NCI-H1092 (cell line): ENCODE results near the gene NR2C2.

Experiments
- DNase-seq: peaks from one replicate; lab custom pipeline; 2025; lab: John Stamatoyannopoulos, UW

The NR2C2 gene

DNA sequence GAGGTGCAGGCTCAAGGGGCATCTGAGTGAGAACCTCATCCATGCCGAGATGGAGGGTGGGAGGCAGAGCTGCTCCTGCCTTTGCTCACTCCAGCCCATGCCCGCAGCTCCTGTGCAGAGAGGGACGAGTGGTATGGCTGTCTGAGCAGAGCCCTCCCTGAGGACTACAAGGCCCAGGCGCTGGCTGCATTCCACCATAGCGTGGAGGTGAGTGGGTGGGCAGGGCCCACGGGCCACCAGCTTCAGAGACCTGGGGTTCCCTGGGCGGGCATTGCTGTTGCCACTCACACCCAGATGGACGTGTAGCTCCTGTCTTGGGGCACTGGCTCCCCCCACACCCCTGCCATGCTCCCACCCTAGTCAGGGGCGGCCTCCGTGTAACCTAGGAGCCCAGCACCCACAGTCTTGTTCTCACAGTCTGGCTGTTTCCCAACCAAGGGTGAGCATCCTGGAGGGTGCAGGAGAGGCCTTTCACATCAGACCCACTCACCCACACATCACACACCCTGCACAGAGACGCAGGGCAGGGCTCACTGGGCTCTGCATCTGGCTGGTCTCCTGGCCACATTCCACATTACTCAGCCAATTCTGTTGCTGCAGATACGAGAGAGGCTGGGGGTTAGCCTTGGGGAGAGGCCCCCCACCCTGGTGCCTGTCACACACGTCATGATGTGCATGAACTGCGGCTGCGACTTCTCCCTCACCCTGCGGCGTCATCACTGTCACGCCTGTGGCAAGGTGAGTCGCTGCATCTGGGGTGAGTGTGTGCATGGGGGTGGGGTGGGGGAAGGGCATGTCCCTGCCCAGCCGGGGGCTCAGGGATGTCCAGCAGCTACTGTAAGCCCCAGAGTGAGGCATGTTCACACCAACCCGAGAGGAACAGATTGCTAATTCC lies 25.3 kb upstream of the NR2C2 start:
- DNase-seq: no peak

- DNase-seq: no peak
Measured at GRCh38 chr3:14922863-14923262, 24.5 kb upstream of the NR2C2 start.

DNA sequence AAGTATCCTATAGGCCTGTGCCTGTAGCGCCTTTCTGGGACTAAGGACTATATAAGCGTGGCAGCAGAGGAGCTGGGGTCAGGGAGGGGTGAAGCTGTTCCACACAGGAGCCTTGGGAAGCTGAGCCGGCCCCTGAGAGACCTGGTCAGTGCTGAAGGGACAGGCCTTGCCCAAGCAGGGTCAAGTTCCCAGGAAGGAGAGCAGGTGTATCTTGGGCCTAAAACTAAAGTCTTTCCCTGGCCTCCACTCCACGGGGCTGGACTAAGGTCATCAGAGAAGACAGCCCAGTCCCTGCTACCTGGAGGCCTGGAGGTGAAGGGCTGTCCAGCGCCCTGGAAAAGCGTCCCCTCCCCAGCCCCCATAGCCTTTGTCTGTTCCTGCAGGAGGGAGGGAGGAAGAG lies 23.9 kb upstream of the NR2C2 start:
- no peak for DNase-seq

- DNase-seq: peak; percentile 27
Measured at GRCh38 chr3:14925729-14926591, 21.4 kb upstream of the NR2C2 start.

DNA sequence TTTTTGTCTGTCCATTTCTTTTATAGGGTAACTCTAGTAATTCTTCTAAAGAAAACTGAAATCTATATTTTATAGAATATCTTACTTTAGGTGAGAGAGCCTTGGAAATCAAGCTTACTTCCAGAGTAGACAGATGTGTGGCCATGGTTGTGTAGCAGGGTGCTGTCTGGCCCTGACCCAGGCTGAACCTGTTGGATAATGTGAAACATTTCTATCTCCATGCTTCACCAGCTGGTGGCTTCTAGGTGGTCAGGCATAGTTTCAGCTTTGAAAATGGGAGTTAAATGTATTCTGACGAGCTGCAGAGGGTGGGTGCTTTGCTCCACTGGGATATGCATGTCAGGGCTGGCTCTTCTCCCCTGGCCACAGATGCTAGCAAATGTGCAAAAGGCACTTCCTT lies 20.8 kb upstream of the NR2C2 start:
- DNase-seq: no peak

DNA sequence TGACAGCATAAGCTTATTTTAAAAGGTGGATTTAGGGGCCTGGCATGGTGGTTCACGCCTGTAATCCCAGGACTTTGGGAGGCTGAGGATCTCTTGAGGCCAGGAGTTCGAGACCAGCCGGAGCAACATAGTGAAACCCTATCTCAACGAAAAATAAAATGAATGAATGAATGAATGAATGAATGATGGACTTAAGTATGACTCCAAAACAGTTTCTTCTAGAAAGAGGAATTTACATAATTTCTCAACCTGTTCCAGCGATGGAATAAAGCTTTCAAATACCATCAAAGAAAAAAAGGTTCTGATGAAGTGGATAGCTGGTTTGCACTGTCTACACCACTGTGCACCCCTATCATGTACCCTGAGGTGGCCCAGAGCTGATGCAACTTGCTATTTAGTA lies 20.1 kb upstream of the NR2C2 start:
- no peak for DNase-seq

DNA sequence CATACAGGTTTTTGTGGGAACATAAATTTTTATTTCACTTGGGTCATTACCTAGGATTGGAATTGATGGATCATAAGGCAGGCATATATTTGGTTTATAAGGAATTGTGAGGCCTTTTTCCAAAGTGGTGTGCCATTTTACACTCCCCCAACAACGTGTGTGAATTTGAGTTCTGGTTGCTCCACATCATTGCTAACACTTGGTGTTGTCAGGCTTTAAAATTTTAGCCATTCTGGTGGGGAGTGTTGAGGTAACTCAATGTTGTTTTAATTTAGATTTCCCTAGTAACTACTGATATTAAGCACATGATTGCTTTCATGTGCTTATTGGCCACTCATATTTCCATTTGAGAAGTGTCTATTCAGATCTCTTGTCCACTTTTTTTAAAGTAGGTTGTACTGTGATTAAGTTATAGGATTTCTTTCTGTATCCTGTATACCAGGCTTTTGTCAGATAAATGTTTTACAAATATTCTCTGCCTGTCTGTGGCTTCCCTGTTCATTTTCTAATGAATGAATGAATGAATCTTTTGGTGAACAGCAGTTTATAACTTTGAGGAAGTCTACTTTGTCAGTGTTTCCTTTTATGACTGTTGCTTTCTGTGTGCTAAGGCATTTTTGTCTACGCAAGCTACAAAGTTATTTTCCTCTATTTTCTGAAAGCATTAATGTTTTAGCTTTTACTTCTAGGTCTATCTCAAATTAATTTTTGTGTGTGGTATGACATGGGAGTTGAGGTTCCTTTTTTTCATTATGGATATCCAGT lies 17.9 kb upstream of the NR2C2 start:
- DNase-seq: no peak

DNA sequence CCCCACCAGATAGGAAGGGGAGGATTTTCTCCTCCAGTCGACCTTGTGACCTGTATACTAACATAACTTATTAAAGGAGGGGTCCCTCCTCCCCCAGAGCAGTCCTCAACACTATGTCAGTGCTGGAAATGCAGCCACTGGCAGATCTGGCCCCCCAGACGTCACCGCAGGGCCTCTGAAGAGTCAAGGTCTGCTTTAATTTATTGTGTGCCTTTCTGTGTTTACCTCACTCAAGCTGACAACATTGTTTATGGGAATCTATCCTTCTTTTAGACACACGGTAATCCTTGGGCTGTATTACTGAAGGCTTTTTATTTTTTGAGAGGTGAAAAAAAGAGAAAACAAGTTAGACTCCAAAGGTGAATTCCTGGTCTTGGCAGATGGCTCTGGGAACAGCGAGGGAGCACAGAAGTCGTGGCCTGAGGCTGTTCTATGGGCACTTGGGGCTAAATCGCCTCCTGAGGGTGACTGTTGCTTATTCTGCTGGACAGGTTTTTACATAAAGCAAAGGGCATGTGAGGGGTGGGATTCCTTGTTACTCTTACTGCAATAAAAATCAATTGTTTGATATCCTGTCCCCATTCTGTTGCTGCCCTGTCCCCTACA lies 13.5 kb upstream of the NR2C2 start:
- no peak for DNase-seq

GRCh38 chr3:14935592-14936345 lies 11.6 kb upstream of the NR2C2 start:
- DNase-seq: no peak

- DNase-seq: no peak
Measured at GRCh38 chr3:14938954-14939353, 8.4 kb upstream of the NR2C2 start.

- no peak for DNase-seq
Measured at GRCh38 chr3:14941871-14942270, 5.5 kb upstream of the NR2C2 start.

- no peak for DNase-seq
Measured at GRCh38 chr3:14943042-14943441, 4.3 kb upstream of the NR2C2 start.

GRCh38 chr3:14946236-14946635 lies 1.1 kb upstream of the NR2C2 start:
- no peak for DNase-seq

DNA sequence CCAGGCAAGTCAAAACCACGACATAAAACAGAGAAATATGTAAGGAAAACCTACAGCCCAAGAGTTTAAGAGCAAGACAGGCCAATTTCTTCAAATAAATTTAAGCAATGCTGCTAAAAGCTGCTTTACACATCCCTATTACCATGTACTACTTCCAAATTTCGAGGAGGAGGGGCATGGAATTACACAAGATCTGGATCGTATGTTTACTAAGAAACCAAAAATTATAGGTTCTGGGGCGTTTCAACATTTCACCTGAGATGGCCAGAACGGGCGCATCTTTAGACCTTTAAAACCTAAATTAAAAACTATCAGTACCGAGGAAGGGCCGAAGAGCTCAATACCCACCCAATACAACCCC lies 664 bp upstream of the NR2C2 start:
- DNase-seq: no peak

- DNase-seq: peak; percentile 95
Measured at GRCh38 chr3:14947886-14948608, 664 bp downstream of the NR2C2 start.

- peak; percentile 47 for DNase-seq
Measured at GRCh38 chr3:14948609-14949038, 1.2 kb downstream of the NR2C2 start.

GRCh38 chr3:14949126-14949525 lies 1.7 kb downstream of the NR2C2 start:
- no peak for DNase-seq

DNA sequence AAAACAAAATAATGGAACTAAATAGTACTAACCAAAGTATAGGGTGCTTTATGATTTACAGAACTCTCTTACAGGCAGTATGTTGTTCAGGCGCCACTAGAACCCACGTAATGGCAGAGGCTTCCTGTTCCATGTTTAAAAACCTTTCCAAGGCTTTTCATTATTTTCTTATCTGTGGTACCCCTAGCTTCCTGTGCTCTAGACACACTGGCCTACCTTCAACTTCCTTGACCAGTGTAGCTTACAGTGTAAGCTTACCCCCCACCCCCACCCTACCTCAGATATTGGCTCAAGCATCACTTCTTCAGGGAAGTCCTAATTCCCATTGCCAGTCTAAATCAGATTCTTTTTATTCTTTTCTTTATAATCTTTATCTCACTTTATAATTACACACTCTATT lies 2.9 kb downstream of the NR2C2 start:
- DNase-seq: no peak

GRCh38 chr3:14957153-14957552 lies 9.8 kb downstream of the NR2C2 start:
- DNase-seq: no peak

DNA sequence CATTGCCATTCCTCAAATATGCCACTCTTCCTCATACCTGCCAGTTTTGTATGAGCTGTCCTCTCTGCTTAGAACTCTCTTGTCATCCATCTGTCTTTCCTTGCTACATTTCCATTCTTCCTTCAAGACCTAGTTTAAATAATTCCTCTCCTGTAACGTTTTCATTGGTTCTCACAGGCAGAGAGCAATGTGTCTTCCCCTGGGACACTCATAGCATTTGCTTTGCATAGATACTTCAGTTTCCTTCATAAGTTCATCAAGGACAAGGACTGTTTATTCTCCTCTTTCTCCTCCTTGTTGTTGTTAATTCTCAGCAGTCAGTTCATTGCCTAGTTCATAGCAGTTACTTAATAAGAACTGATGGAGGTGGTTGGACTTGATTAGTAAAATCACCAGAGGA lies 10.5 kb downstream of the NR2C2 start:
- no peak for DNase-seq
